ENCODE data around the gene CAPS. TPM values are rescaled to one million over a fixed set of nuclear protein-coding genes. Genes with fewer than 3 reads are reported as not detected.

Gene CAPS
- total and polyA plus RNA-seq, 12 donors = 7.1 to 146 (median 19.2) TPM

GRCh38 chr19:5895409-5895808, 18.6 kb upstream of the CAPS start:
- peak; percentile 87 to 95 (median 91) for DNase-seq
- intact Hi-C loops (cut with DNase I) = no loop called here
- H3K27me3 ChIP-seq = no peaks in the 10 kb centered on the region
- no peak overlapping the region for H3K4me3 ChIP-seq
- WGBS, 4 donors = 23 to 40% (median 35%) methylated on average over 8 to 15 of the region's 15 CpGs; no CpG with 5 or more reads in 1 of the 4 donors
- TF ChIP-seq POLR2A (IDR thresholded peaks at IDR 0.05) (peak in 1 of 2 donors; percentile 60), CTCF (IDR thresholded peaks at IDR 0.05) (no peak)
- H3K36me3 ChIP-seq (replicated peaks in 1 of 2) = peaks cover 0 to 25% of the 10 kb centered on the region in 2 donors
- H3K27ac ChIP-seq = peak overlapping the region; percentile 75 to 98 (median 83)
- peaks cover 19 to 46% of the 10 kb centered on the region in 2 donors for H3K4me1 ChIP-seq (replicated peaks in 1 of 2)
- no peaks in the 10 kb centered on the region for H3K9me3 ChIP-seq (replicated peaks in 1 of 3)

- 39 to 71% (median 54%) methylated on average over 5 to 8 of the region's 8 CpGs for WGBS, 4 donors
- Histone ChIP-seq H3K27ac (peak overlapping the region; percentile 69 to 98 (median 75)), H3K4me3 (no peak overlapping the region), H3K9me3 (replicated peaks in 1 of 3) (no peaks in the 10 kb centered on the region), H3K4me1 (replicated peaks in 1 of 2) (peaks cover 19 to 48% of the 10 kb centered on the region in 2 donors), H3K27me3 (no peaks in the 10 kb centered on the region), H3K36me3 (replicated peaks in 1 of 2) (peaks cover 0 to 25% of the 10 kb centered on the region in 2 donors)
- no peak for TF ChIP-seq POLR2A (IDR thresholded peaks at IDR 0.05)
- no peak for TF ChIP-seq CTCF (IDR thresholded peaks at IDR 0.05)
- intact Hi-C loops (cut with DNase I) = no loop called here
- DNase-seq = peak; percentile 78 to 89 (median 83)
Measured at GRCh38 chr19:5895890-5896289, 18.2 kb upstream of the CAPS start.

- peaks cover 0 to 25% of the 10 kb centered on the region in 2 donors for H3K36me3 ChIP-seq (replicated peaks in 1 of 2)
- TF ChIP-seq POLR2A (IDR thresholded peaks at IDR 0.05) (no peak), CTCF (IDR thresholded peaks at IDR 0.05) (no peak)
- H3K27me3 ChIP-seq = no peaks in the 10 kb centered on the region
- H3K27ac ChIP-seq = peak overlapping the region in 3 of 5 donors; percentile 75 to 98 (median 94)
- H3K9me3 ChIP-seq (replicated peaks in 1 of 3) = no peaks in the 10 kb centered on the region
- H3K4me3 ChIP-seq = no peak overlapping the region
- 83 to 88% (median 85%) methylated on average over 23 to 29 of the region's 29 CpGs for WGBS, 4 donors
- DNase-seq = peak in 1 of 7 donors; percentile 33
- H3K4me1 ChIP-seq (replicated peaks in 1 of 2) = peaks cover 19 to 54% of the 10 kb centered on the region in 2 donors
- intact Hi-C loops (cut with DNase I) = no loop called here
Measured at GRCh38 chr19:5896365-5897076, 17.5 kb upstream of the CAPS start.

GRCh38 chr19:5897189-5897969, 16.7 kb upstream of the CAPS start:
- WGBS, 4 donors = 92 to 97% (median 93%) methylated on average over 20 to 30 of the region's 30 CpGs
- DNase-seq = peak in 2 of 7 donors; percentile 26 to 53
- TF ChIP-seq POLR2A (IDR thresholded peaks at IDR 0.05) (no peak), CTCF (IDR thresholded peaks at IDR 0.05) (no peak)
- H3K36me3 ChIP-seq (replicated peaks in 1 of 2) = peaks cover 0 to 25% of the 10 kb centered on the region in 2 donors
- peaks cover 19 to 57% of the 10 kb centered on the region in 2 donors for H3K4me1 ChIP-seq (replicated peaks in 1 of 2)
- intact Hi-C loops (cut with DNase I) = no loop called here
- H3K9me3 ChIP-seq (replicated peaks in 1 of 3) = no peaks in the 10 kb centered on the region
- no peaks in the 10 kb centered on the region for H3K27me3 ChIP-seq
- peak overlapping the region in 4 of 5 donors; percentile 27 to 98 (median 84) for H3K27ac ChIP-seq
- H3K4me3 ChIP-seq = no peak overlapping the region
